Measurements from ENCODE around the gene PIGU.

DNA sequence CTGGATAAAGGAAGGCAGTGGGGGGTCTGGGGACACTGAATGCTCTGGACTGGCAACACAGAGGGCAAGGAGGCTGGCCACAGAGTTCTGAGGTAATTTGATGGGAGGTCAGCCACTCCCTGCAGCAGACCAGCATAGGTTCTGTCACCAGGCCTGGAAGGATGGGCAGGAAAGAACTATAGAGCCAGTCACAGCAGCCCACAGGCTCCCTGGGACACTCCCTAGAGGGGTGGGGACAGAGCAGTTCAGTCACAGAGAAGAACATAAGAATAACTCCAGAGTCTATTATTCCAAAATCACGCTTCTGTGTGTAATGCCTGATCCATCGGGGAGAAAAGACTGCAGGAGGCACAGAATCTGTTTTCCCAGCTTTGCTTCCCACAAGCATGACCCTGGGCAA, 141.0 kb downstream of the PIGU start:
- TF ChIP-seq, protein P1, sequence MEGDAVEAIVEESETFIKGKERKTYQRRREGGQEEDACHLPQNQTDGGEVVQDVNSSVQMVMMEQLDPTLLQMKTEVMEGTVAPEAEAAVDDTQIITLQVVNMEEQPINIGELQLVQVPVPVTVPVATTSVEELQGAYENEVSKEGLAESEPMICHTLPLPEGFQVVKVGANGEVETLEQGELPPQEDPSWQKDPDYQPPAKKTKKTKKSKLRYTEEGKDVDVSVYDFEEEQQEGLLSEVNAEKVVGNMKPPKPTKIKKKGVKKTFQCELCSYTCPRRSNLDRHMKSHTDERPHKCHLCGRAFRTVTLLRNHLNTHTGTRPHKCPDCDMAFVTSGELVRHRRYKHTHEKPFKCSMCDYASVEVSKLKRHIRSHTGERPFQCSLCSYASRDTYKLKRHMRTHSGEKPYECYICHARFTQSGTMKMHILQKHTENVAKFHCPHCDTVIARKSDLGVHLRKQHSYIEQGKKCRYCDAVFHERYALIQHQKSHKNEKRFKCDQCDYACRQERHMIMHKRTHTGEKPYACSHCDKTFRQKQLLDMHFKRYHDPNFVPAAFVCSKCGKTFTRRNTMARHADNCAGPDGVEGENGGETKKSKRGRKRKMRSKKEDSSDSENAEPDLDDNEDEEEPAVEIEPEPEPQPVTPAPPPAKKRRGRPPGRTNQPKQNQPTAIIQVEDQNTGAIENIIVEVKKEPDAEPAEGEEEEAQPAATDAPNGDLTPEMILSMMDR (tag by site-specific recombination; IDR thresholded peaks at IDR 0.05), result no peak
- TF ChIP-seq ZNF248 (tag by site-specific recombination; IDR thresholded peaks at IDR 0.05), result no peak
- no peak for TF ChIP-seq ZNF274 (IDR thresholded peaks at IDR 0.05; ENCODE audit: low read length)
- TF ChIP-seq ZNF274 (tag by site-specific recombination; IDR thresholded peaks at IDR 0.05; ENCODE audit: borderline replicate concordance), result no peak
- no peak for TF ChIP-seq ZSCAN16 (tag by site-specific recombination; IDR thresholded peaks at IDR 0.05)
- no peak for TF ChIP-seq ZNF292 (tag by site-specific recombination; IDR thresholded peaks at IDR 0.05; ENCODE audit: borderline replicate concordance, low read depth)
- no peak for TF ChIP-seq BCL11A (tag by site-specific recombination; IDR thresholded peaks at IDR 0.05; ENCODE audit: low read depth)
- no peak for TF ChIP-seq SCRT2 (tag by site-specific recombination; IDR thresholded peaks at IDR 0.05)
- no peak for TF ChIP-seq ZNF549 (tag by site-specific recombination; IDR thresholded peaks at IDR 0.05)
- no peak for TF ChIP-seq ZNF660 (tag by site-specific recombination; IDR thresholded peaks at IDR 0.05)
- TF ChIP-seq, protein P2, sequence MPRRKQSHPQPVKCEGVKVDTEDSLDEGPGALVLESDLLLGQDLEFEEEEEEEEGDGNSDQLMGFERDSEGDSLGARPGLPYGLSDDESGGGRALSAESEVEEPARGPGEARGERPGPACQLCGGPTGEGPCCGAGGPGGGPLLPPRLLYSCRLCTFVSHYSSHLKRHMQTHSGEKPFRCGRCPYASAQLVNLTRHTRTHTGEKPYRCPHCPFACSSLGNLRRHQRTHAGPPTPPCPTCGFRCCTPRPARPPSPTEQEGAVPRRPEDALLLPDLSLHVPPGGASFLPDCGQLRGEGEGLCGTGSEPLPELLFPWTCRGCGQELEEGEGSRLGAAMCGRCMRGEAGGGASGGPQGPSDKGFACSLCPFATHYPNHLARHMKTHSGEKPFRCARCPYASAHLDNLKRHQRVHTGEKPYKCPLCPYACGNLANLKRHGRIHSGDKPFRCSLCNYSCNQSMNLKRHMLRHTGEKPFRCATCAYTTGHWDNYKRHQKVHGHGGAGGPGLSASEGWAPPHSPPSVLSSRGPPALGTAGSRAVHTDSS (tag by site-specific recombination; IDR thresholded peaks at IDR 0.05), result no peak
- no peak for TF ChIP-seq ZNF654 (tag by site-specific recombination; IDR thresholded peaks at IDR 0.05; ENCODE audit: low read depth)
- TF ChIP-seq ZNF302 (tag by site-specific recombination; IDR thresholded peaks at IDR 0.05; ENCODE audit: low read depth), result no peak

Data from HEK293 (cell line).